GM18520 (cell line): ENCODE measurements around the gene CAPN2.
A peak's percentile ranks its signal among the peaks of the same experiment; 100 is the strongest.
"Not testable (repeated sequence)": the region's sequence is repeated elsewhere in the genome, so short reads cannot be mapped to it uniquely, and the experiment has no call there.

Experiments
- ATAC-seq: cut with Tn5 transposase; IDR thresholded peaks from one replicate; pipeline ENCODE4 v1.9.1; 2021; ENCODE audit not compliant: unreplicated experiment

Gene CAPN2

DNA sequence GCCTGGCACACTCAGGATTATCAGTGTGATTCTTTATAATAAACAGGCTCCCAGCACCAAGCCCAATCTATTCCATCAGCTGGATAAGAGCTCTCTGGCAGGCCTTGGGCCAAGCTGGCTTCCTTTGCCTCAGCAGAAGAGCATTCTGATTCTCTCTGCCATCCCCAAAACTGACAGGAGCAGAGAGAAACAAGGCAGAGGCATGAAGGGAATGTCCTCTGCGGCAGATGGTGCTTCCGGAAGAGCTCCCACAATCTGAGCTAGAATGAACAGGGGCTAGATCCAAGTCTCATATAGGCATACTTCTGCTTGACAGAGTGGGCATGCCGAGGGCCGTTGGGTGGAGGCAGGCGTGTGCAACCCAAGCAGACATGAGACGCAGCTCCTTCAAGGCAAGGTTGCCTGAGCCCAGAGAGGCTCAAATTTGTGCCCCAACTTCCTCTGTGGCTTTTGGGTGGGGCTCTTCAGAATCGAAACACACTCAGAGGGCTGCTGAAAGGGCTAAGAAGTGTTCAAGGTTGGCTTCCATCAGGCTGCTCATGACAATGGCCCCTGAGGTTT lies 4.0 kb downstream of the CAPN2 start:
- no peak for ATAC-seq

DNA sequence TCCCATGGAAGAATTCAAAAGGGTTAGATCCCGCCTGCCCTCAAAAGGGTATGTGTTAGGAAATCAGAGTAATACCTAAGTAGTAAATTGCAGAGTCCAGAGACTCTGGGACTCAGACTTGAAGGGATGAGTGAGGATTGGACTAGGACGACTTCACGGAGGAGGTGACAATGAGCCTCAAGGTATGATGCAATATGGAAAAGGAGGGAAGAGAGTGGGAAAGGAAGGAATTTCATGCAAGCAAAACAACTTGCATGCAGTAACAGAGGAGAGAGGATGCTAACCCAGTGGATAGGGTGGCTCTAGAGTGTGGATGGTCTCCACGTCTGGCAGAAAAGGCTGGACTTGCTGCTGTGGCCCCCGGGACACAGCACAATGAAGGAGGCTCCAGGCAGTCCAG lies 4.8 kb downstream of the CAPN2 start:
- no peak for ATAC-seq

DNA sequence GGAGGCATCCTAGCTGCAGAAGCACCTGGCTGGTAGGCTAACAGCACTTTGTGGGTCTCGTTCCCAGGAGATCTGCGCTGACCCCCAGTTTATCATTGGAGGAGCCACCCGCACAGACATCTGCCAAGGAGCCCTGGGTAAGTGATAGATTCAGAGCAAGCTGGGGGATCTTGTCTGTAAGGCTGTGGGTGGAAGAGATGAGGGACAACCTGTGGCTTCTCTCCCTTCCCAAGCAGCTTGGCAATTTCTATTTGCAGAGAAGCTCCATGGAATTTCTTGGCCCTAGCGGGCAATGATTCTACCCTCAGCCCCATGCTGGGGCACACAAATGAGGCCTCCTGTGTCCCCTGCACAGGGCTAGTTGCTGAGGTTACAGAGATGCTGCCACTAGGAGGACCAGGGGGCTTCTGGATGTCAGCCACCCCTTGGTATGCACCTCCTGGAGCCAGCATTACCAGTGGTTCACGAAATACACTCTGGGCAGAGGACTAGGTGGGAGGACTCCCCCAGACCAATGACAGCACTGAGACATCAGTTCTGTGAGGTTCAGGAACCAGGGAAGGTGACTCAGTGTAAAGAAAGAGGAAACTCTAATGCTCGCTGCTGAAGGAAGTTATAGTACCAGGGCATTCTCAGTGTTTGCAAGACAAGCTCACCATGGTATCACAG lies 5.5 kb downstream of the CAPN2 start:
- no peak for ATAC-seq

DNA sequence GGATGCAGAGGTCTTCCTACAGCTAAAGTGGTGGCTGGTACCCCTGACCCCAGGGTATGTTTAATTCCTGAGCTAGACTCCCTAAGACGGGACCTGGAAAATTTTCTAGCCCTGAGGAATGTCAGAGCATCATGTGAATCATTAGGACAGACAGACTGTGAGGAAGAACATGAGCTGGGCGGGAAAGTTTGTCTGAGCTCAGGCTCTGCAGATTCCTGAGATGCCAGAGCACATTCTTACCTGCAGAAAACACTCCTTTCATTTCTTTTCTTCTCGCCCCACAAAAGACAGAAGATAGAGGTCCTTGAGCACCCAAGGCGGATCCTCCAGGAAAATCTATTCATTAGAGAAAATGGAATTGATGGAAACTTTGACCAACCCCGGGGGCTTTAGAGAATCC lies 6.5 kb downstream of the CAPN2 start:
- ATAC-seq = no peak

DNA sequence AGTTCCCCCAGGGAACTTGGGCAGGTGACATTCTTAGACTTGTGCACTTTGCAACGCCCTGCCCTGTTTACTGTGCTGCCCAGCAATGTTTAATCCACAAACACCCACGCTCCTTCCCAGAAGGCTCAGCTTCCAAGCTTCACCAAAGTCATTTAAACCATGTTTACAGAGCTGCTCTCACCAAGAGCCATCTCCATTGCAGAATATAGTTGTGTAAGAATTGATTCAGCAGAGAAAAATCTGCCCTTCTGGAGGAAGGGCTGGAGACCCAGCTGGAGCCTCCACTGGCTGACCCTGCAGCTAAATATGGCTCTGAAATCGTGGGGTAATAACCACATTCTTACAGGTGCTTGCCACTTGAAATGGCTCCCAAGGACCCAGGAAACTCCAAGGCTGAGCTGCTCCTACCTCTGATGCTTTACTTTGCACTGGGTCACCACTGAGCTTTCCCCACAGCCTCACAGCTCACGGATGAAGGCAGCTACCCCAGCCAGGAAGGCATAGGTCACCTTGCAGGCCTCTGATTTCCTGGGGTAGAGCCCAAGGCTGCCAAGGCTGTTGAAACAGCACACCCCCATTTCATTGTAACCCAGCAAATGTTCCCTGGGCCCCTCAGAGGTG lies 8.7 kb downstream of the CAPN2 start:
- ATAC-seq = no peak

DNA sequence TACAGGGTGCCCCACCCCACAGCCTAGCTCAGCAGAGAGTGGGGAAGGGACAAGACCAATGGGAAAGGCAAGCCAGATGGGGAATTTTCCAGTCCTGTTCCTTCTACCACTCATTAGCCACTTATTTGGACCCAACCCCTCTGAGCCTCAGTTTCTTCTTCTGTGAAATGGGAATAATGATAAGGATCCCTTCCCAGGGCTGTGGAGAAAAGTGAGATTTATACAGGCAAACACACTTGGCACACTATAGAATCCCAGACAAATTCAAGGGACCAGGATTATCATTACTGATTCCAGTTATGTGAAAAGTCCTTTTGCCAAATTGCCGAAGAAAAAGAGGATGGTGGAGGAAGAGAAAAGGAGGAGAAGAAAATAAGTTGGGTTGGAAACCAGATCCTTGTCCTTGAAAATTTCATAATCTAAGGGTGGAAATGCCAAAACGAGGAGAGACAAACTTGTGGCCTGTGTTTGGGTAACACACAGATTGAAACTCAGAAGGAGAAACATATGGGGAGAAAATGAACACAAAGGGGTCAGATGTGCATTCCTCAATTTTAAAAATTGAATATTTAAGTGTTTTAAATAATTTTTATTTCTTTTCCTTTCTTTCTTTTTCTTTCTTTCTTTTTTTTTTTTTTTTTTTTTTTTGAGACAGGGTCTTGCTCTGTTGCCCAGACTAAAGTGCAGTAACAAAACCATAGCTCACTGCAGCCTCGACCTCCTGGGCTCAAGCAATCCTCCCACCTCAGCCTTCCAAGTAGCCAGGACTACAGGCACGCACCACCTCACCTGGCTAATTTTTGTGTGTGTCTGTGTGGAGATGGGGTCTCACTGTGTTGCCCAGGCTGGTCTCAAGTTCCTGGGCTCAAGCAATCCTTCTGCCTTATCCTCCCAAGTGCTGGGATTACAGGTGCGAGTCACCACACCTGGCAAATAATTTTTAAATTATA lies 9.6 kb downstream of the CAPN2 start:
- ATAC-seq = no peak

DNA sequence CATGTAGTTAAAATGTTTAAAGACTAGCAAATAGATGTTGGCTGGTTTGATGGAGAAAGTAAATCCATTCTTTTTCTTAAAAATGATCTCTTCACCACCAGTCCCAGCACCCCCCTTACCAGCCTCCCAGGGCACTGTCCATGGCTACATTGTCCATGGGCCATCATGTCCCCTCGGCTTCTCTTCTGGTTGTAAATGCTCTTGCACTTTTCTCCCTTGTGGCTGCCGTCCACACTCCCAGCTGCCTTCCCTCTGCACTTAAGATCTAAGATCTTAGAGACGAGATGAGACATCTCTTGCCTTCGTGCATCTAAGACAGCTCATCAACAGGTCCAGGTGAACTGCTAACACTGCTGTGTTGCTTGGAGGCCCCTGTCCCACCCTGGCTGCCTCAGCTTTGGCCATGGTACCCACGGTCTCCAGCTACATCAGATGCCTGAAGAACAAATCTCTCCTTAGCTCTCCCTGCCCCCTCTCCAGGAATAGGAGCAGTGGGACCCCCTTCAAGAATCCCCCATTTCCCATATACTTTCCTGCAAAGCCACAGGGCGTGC lies 11.1 kb downstream of the CAPN2 start:
- no peak for ATAC-seq

DNA sequence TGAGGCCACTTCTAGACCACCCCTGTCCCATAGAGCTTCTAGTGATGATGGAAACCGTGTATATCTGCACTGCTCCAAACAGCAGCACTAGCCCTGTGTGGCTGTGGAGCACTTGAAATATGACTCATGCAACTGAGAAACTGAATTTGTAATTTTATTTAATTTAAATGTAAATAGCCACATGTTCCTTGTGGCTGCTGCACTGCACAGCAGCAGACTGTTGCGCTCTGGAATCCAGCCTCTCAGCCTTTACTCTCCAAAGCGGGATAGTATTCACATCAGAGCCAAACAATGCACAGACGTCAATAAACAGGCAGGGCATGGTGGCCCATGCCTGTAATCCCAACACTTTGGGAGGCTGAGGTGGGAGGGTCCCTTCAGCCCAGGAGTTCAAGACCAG lies 12.0 kb downstream of the CAPN2 start:
- no peak for ATAC-seq

DNA sequence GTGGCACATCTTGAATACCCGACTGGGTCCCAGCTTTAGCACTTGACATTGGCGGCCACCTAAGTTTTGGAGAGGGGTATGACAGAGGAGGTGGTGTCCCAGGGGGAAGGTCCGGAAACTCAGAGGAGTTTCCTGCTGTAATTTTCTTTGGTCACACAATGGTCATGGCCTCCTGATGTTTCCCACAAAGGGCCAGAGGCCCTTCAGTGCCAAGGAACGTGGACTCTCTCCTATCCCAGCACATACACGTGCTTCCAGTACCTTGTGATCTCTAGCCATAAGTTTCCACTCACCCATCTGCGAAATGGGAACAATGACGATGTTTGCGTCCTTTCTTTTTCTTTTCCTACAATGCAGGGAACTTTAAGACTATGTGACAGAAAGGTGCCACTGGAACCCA lies 13.2 kb downstream of the CAPN2 start:
- no peak for ATAC-seq

DNA sequence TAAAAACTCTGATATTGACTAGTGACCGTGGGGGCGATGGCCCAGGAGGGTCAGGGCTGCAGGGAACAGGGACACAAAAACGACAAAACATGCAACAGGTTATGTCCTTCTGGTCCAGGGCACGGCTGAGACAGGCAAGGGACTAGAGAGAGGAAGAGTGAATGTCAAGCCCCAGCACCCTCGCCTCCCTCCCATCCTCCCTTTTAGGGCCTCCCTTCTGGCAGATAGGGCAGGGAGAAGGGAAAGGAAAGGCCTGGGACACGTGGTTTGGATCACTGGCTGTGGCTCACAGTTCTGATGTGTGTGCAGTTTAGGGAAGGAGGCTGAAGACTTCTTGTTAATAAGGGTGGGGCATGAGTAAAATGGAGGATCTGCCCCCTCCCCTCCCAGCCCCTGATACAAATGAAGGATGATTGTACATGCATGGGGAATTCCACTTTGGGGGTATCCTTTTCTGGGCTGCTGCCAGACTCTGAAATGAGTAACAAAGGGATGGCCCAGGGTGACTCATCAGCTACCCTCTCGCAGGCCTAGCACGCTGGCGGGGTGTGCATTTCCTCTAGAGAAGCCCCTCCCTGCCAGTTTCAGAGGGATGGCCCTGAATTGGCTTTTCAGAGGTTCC lies 14.2 kb downstream of the CAPN2 start:
- peak; percentile 88 for ATAC-seq

DNA sequence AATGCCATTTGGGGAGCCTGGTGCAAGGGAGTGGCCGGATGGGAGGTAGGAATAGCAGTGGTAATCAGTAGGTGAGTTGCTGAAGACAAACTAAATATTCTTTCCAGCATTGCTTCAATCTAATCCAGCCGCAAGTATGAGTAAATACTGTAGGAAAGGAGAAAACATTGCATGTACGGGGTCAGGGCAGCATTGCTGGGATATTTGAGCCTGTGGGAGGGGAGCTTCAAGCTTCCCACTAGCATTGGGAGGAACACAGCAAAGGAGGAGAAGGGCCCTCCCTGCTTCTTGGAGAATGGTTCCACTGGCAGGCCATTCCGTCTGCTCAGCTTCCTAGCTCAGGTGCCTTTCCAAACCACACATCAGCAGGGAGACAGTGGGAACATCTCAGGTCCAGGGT lies 15.2 kb downstream of the CAPN2 start:
- ATAC-seq = no peak

DNA sequence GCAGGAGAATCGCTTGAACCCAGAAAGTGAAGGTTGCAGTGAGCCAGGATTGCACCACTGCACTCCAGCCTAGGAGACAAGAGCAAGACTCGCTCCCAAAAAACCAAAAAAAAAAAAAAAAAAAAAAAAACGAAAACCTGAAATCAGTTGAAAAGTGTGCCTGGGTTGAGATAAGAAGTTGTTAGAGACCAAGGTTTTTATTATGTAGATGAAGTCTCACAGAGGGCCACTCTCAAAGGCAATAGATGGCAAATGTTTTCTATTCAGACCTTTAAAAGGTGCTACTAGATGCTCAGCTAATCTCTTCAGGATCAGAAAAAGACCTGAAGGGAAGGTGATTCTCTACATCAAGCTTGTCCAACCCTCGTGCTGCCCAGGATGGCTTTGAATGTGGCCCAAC lies 17.6 kb downstream of the CAPN2 start:
- ATAC-seq = no peak

DNA sequence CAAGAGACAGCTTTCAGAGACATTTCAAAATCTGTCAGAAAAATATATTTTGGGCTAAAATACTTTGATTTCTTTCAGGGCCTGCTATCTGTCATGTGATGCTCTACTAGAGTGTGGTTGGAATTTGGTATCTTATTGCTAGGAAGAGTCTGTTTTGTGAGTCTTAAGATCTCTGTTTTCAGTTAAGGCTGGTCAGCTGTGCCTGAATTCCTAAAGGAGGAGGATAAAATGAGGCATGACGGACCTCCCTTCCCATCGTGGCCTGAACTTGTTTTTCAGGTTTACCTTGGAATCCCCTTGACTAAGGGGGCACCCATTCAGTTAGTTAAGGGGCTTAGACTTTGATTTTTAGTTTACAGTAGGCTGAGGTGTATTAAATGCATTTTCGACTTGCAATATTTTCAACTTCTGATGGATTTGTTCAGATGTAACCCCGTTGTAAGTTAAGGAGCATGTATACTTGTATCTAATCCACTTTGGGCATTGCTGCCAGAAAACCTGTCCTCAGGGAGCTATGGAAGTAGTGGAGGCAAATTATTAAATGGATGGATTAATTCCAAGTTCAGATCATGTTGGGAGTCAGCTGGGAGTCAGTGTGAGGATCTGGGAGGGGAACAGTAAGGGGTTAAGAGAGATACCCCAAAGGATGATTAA lies 18.3 kb downstream of the CAPN2 start:
- no peak for ATAC-seq

DNA sequence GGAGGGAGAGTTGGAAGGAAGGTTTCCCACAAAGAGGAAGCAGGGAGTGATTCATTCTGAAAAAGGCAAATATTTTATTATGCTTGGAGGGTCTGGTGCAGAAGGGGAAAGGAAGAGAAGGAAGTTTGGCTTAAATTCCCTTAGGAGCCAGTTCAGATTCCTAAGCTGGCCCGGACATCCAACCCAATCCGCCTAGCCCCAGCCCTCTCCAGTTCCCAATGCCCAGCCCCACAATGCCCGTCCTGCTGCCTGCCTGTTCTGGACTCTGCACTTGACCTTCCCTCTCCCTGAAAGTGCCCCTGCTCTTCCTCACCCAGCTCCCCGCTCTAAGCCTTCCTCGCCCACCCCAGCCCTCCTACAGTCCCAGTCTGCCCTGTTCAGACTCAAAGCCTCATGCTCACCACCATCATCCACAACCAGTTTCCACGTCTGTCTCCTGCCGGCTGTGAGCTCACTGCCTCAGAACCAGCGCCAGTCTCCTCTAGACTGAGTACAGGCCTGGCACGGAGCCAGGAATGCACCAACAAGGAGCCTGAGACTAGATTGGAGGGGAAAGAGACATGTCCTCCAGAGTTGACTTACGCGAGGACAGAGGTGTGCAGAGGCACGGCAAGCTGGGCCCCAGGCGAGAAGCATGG lies 18.9 kb downstream of the CAPN2 start:
- no peak for ATAC-seq

DNA sequence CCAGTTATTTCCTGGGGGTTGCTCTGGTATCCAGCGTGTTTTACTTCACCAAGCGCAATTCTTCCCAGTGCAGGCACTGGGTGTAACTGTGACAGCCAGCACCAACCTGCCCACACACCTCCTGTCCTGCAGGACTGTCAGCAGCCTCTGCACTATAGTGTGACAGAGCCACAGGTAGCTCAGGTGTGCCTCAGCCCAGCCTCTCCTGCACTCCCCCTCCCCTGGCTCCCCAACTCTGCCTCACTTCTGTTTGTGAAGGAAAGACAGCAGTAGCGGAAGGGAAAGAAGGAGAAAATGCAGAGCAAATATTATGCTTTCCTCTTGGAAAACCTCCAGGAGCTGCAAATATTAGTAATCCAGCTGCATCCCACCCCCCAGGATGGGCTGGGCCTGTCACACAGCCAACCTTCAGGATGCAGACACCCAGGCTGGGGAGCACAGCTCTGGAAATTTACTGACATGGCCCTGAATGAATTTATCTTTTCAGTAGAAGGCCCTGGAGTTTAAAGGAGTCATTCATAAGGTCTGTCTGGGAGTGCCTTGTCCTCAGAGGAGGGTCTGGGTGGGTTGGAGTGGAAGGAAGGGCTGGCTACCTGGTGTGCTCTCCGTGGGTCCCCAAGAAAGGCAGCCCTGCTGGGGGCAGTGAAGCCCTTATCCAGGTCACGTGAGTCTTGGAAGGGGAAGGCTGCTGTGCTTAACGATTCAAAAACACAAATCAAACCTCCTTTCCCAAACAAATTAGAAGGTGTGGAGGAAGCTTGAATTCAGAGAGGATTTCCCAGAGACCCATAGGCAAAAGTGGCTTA lies 20.9 kb downstream of the CAPN2 start:
- ATAC-seq = no peak

DNA sequence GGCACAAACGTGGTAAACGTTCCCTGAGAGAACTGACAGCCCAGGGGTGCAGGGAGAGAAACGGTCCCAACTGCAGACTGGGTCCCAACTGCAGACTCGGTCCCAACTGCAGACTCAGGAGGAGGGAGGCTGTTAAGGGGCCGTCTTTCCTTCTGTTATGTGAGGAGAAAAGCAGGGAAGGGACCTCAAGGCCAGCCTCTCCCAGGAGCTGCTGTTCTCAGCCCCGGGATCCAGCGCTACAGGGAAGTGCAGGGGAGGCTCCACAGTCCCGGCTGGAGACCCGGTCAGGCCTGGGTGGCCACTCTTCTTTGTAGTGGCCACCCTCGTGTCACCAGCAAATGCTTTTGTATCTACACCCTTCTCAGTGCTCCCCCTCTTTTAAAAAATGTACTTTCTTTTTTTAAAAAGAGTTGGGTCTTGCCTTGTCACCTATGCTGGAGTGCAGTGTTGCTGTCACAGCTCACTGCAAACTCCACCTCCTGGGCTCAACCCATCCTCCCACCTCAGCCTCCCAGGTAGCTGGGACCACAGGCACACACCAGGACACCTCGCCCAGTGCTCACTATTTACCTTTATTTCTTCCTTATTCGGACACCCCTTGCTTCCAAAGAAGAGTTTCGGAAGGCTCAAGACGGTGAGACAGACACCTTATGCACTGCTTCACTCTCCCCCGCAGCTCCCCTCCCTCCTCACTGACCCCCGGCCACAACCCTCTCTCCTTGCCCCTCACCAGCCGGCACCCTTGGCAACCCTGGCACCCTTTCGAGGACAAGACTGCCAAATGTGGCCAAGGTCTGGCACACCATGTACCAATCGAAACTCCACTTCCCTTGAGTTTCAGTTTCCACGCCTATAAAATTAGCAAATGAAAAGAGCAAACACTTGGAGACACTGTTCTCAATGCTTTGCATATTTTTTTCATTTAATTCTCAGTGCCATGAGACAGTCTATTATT lies 21.8 kb downstream of the CAPN2 start:
- ATAC-seq = no peak

DNA sequence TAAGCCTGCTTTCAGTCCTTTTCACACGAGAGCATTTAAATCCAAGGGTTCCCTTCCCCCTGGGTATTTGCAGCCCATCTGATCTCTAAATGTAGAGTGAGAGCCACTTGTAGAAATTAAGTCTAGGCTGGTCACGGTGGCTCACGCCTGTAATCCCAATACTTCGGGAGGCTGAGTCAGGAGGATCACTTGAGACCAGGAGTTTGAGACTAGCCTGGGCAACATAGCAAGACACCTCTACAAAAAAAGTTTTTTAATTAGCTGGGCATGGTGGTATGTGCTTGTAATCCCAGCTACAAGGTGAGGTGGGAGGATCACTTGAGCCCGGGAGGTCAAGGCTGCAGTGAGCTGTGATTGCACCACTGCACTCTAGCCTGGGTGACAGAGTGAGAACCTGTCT lies 24.3 kb downstream of the CAPN2 start:
- not testable (repeated sequence) for ATAC-seq

DNA sequence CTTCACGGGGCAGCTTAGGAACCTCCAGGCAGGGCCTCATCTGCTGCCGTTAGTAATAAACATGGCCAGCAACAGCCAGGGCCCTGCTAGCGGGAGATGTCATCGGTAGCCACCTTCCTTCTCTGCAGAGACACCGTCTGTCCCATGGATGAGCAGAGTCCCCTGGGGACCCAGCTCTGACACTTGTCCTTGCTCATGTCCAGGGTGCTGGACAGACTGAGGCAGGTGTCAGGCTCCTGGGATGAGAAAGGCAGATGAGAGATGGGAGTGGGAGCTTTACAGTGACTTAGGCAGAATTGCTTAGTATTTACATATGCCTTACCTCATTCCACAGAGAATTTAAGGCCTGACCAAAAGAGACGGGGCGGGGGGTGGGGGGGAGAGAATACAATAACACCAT lies 25.0 kb downstream of the CAPN2 start:
- no peak for ATAC-seq
